Measurements from ENCODE around the gene CDC14A. TPM values are rescaled to one million over a fixed set of nuclear protein-coding genes. Genes with fewer than 3 reads are reported as not detected.

The CDC14A gene
- total and polyA plus RNA-seq, 2 experiments from 2014 or later: 7.3 to 14.5 TPM

GRCh38 chr1:100308777-100309176, 43.5 kb upstream of the CDC14A start:
- no peak for DNase-seq (ENCODE audit: low spot score)
- Histone ChIP-seq H3K79me2 (no peaks in the 10 kb centered on the region), H3K9me3 (ENCODE audit: low read depth) (no peaks in the 10 kb centered on the region), H3K36me3 (replicated peaks; ENCODE audit: insufficient read depth, low read depth) (no peaks in the 10 kb centered on the region), H4K20me1 (ENCODE audit: insufficient read depth, poor library complexity, severe bottlenecking) (no peaks in the 10 kb centered on the region), H3K4me2 (no peak overlapping the region), H3K4me3 (no peak overlapping the region), H2AFZ (no peak overlapping the region), H3K9me2 (replicated peaks; ENCODE audit: insufficient read depth) (no peaks in the 10 kb centered on the region), H3K27me3 (no peaks in the 10 kb centered on the region), H3K4me1 (ENCODE audit: insufficient read depth) (no peaks in the 10 kb centered on the region), H3K27ac (no peak overlapping the region)
- TF ChIP-seq EZH2phosphoT487 (IDR thresholded peaks at IDR 0.05; ENCODE audit: low read depth, severe bottlenecking, unreplicated experiment) (no peak), EZH2 (IDR thresholded peaks at IDR 0.05; ENCODE audit: borderline replicate concordance) (no peak), CTCF (IDR thresholded peaks at IDR 0.05; ENCODE audit: poor library complexity) (no peak)
- WGBS (ENCODE audit: low lambda C conversion rate, missing lambda C conversion rate): 76% methylated on average over 2 of the region's 2 CpGs

GRCh38 chr1:100309863-100310262, 42.4 kb upstream of the CDC14A start:
- Histone ChIP-seq H3K9me2 (replicated peaks; ENCODE audit: insufficient read depth) (no peaks in the 10 kb centered on the region), H3K36me3 (replicated peaks; ENCODE audit: insufficient read depth, low read depth) (no peaks in the 10 kb centered on the region), H2AFZ (no peak overlapping the region), H3K4me2 (no peak overlapping the region), H3K27me3 (no peaks in the 10 kb centered on the region), H3K9me3 (ENCODE audit: low read depth) (no peaks in the 10 kb centered on the region), H3K27ac (no peak overlapping the region), H4K20me1 (ENCODE audit: insufficient read depth, poor library complexity, severe bottlenecking) (no peaks in the 10 kb centered on the region), H3K4me1 (ENCODE audit: insufficient read depth) (no peaks in the 10 kb centered on the region), H3K79me2 (no peaks in the 10 kb centered on the region), H3K4me3 (no peak overlapping the region)
- TF ChIP-seq EZH2 (IDR thresholded peaks at IDR 0.05; ENCODE audit: borderline replicate concordance) (no peak), EZH2phosphoT487 (IDR thresholded peaks at IDR 0.05; ENCODE audit: low read depth, severe bottlenecking, unreplicated experiment) (no peak), CTCF (IDR thresholded peaks at IDR 0.05; ENCODE audit: poor library complexity) (no peak)
- DNase-seq (ENCODE audit: low spot score): no peak

GRCh38 chr1:100313382-100313781, 38.9 kb upstream of the CDC14A start:
- no peak overlapping the region for H2AFZ ChIP-seq
- no peaks in the 10 kb centered on the region for H4K20me1 ChIP-seq (ENCODE audit: insufficient read depth, poor library complexity, severe bottlenecking)
- H3K4me3 ChIP-seq: no peak overlapping the region
- no peaks in the 10 kb centered on the region for H3K79me2 ChIP-seq
- no peak overlapping the region for H3K4me2 ChIP-seq
- H3K36me3 ChIP-seq (replicated peaks; ENCODE audit: insufficient read depth, low read depth): no peaks in the 10 kb centered on the region
- 57% methylated on average over 4 of the region's 4 CpGs for WGBS (ENCODE audit: low lambda C conversion rate, missing lambda C conversion rate)
- H3K9me2 ChIP-seq (replicated peaks; ENCODE audit: insufficient read depth): no peaks in the 10 kb centered on the region
- DNase-seq (ENCODE audit: low spot score): no peak
- no peak overlapping the region for H3K27ac ChIP-seq
- H3K27me3 ChIP-seq: no peaks in the 10 kb centered on the region
- no peak for TF ChIP-seq EZH2 (IDR thresholded peaks at IDR 0.05; ENCODE audit: borderline replicate concordance)
- no peak for TF ChIP-seq CTCF (IDR thresholded peaks at IDR 0.05; ENCODE audit: poor library complexity)
- no peak for TF ChIP-seq EZH2phosphoT487 (IDR thresholded peaks at IDR 0.05; ENCODE audit: low read depth, severe bottlenecking, unreplicated experiment)
- H3K4me1 ChIP-seq (ENCODE audit: insufficient read depth): no peaks in the 10 kb centered on the region
- no peaks in the 10 kb centered on the region for H3K9me3 ChIP-seq (ENCODE audit: low read depth)

DNA sequence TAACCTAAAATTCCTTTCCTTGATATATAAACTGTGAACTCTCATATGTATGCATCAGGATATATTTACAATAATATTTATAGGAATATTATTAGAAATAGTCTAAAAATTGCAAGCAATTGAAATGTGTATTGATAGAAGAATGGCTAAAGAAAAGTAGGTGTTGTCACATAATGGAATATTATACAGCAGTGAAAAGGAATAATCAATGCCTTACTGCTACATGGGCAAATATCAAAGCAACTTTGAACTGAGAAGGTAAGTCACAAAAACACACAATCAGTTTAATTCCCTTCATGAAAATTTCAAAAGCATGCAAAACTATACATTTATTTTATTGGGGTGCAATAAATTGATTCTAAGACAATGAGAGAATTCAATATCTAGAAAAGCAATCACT, 35.7 kb upstream of the CDC14A start:
- Histone ChIP-seq H3K27me3 (no peaks in the 10 kb centered on the region), H3K4me2 (no peak overlapping the region), H3K27ac (no peak overlapping the region), H3K4me1 (ENCODE audit: insufficient read depth) (peaks cover 4% of the 10 kb centered on the region), H3K9me3 (ENCODE audit: low read depth) (no peaks in the 10 kb centered on the region), H3K79me2 (no peaks in the 10 kb centered on the region), H3K36me3 (replicated peaks; ENCODE audit: insufficient read depth, low read depth) (no peaks in the 10 kb centered on the region), H3K4me3 (no peak overlapping the region), H2AFZ (no peak overlapping the region), H4K20me1 (ENCODE audit: insufficient read depth, poor library complexity, severe bottlenecking) (no peaks in the 10 kb centered on the region), H3K9me2 (replicated peaks; ENCODE audit: insufficient read depth) (no peaks in the 10 kb centered on the region)
- no peak for DNase-seq (ENCODE audit: low spot score)
- TF ChIP-seq EZH2 (IDR thresholded peaks at IDR 0.05; ENCODE audit: borderline replicate concordance): no peak
- no peak for TF ChIP-seq CTCF (IDR thresholded peaks at IDR 0.05; ENCODE audit: poor library complexity)
- TF ChIP-seq EZH2phosphoT487 (IDR thresholded peaks at IDR 0.05; ENCODE audit: low read depth, severe bottlenecking, unreplicated experiment): no peak

Data from hepatocyte (in vitro differentiated cells).